ENCODE data around the gene ESR1.

- no peak for TF ChIP-seq ARNTL (CRISPR knock-in tag; IDR thresholded peaks at IDR 0.05; ENCODE audit: borderline replicate concordance, low read depth)
- TF ChIP-seq ZFP30 (CRISPR knock-in tag; IDR thresholded peaks at IDR 0.05), result no peak
- TF ChIP-seq PATZ1 (CRISPR knock-in tag; IDR thresholded peaks at IDR 0.05; ENCODE audit: borderline replicate concordance), result no peak
- TF ChIP-seq ZC3H10 (CRISPR knock-in tag; IDR thresholded peaks at IDR 0.05), result no peak
- no peak for TF ChIP-seq ISL1 (CRISPR knock-in tag; IDR thresholded peaks at IDR 0.05)
- TF ChIP-seq SNAI2 (CRISPR knock-in tag; IDR thresholded peaks at IDR 0.05), result no peak
- TF ChIP-seq, protein P1, sequence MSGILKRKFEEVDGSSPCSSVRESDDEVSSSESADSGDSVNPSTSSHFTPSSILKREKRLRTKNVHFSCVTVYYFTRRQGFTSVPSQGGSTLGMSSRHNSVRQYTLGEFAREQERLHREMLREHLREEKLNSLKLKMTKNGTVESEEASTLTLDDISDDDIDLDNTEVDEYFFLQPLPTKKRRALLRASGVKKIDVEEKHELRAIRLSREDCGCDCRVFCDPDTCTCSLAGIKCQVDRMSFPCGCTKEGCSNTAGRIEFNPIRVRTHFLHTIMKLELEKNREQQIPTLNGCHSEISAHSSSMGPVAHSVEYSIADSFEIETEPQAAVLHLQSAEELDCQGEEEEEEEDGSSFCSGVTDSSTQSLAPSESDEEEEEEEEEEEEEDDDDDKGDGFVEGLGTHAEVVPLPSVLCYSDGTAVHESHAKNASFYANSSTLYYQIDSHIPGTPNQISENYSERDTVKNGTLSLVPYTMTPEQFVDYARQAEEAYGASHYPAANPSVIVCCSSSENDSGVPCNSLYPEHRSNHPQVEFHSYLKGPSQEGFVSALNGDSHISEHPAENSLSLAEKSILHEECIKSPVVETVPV (CRISPR knock-in tag; IDR thresholded peaks at IDR 0.05), result no peak
- TF ChIP-seq TOX (CRISPR knock-in tag; IDR thresholded peaks at IDR 0.05; ENCODE audit: borderline replicate concordance), result no peak
- no peak for TF ChIP-seq TSHZ2 (CRISPR knock-in tag; IDR thresholded peaks at IDR 0.05)
- TF ChIP-seq POU6F1 (CRISPR knock-in tag; IDR thresholded peaks at IDR 0.05; ENCODE audit: borderline replicate concordance, low read depth), result no peak
- no peak for TF ChIP-seq BACH2 (CRISPR knock-in tag; IDR thresholded peaks at IDR 0.05; ENCODE audit: borderline replicate concordance)
- TF ChIP-seq ZNF565 (CRISPR knock-in tag; conservative IDR thresholded peaks at IDR 0.05; ENCODE audit: low read depth), result no peak
- TF ChIP-seq ZNF8 (CRISPR knock-in tag; IDR thresholded peaks at IDR 0.05), result no peak
These were observed 315.0 kb downstream of the ESR1 start for GRCh38 chr6:152122434-152122833.
